GM21576 (cell line): Measurements from ENCODE around the gene ABHD8.
A peak's percentile ranks its signal among the peaks of the same experiment; 100 is the strongest.

ENCODE experiments used
- ATAC-seq: cut with Tn5 transposase; IDR thresholded peaks from one replicate; pipeline ENCODE4 v1.9.1; 2021; ENCODE audit warnings: mild to moderate bottlenecking, moderate library complexity; ENCODE audit not compliant: unreplicated experiment

Gene ABHD8, protein sequence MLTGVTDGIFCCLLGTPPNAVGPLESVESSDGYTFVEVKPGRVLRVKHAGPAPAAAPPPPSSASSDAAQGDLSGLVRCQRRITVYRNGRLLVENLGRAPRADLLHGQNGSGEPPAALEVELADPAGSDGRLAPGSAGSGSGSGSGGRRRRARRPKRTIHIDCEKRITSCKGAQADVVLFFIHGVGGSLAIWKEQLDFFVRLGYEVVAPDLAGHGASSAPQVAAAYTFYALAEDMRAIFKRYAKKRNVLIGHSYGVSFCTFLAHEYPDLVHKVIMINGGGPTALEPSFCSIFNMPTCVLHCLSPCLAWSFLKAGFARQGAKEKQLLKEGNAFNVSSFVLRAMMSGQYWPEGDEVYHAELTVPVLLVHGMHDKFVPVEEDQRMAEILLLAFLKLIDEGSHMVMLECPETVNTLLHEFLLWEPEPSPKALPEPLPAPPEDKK

DNA sequence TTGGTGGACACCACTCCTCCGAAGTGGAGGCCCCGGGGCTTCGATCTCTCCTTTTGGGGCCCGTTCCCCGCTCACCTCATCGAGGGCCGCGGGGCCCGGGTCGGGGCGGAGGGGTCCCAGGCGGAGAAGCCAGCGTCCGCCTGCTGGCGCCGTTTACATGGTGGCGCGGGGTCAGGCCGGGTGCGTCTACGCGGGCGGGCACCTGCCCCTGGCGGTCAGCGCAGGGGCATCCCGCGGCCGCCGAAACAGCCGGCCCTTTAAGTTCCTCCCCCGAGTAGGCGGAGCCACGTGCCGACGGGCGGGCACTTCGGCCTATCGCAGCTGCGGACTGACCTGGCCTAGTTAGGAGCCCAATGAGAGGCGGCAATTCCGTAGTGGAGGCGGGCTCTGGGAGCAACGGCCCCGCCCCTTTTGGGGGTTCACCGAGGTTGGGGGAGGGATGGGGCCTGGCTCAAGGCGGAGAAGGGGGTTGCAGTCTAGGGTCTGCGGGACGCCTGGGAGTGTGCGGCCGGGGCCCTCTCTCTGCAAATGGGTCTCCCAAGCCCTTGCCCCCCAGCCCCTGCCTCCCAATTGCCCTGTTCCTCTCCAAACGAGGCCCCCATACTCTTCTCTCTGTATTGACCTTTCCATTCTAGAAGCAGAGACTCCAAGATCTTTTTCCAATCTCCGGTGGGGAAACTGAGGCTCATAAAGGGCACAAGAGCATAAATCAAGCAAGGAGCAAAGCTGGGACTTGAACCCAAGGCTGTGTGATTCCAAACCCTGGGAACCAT is at the start of gene ABHD8:
TSS of gene ABHD8 (minus strand) at position 259 of the 773 bp plus-strand sequence. CDS start 1,809 bp downstream, outside the sequence.
- peak; percentile 48 for ATAC-seq

DNA sequence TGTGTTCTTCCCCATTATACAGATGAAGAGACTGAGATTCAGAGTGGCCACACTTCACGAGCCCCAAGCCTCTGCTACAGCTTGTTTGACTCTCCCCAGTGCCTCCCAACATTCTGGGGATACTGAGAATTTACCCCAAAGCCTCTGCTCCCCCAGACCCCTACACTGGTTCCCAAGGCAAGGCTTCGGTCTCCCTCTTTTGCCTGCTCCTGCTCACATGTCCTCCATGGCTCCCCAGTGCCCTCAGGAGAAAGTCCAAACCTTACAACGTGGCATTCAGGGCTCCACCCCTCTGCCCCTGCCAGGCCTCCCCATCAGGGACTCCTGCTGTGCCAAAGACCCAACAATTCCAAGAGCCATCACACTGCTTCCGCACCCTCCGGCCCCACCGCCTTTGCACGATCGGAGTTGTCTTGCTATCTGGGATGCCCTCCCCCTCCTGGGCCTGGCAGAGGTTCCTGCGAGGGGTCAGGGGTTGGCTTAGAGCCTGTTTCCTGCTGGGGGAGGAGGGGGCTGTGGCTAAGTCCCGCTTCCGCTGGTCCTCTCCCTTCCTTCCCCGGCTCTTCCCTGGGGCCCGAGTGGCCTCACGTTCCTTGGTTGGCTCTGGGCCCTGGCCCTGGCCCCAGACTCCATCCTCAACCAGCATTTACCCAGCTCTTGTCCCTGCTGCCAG is 49.5 kb upstream of the ABHD8 start:
- no peak for ATAC-seq

DNA sequence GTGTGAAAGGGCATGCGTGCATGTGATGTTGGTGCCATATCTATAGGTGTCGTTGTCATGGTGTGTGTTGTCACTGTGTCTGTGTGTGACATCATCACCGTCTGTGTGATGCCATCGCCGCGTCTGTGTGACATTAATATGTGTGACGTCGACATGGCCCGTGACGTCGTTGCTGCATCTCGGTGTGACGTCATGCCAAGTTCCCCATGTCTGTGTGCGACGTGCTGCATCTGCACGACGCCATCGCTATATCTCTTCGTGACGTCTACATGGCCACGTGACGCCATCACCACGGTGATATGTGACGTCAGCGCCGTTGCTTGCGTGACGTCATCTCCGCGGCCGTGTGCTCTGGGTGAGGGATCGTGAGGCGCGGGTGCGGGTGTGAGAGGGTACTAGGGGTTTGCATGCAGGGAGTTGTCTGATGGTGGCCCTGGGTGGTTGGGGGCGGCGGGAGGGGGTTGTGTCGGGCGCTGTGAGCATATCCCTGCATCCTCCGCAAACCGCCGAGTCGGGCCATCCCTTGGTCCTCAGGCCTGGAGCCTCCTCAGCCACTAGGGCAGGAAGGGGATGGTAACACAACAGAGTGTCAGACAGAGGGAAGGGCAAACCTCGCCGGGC is 48.7 kb upstream of the ABHD8 start:
- ATAC-seq: no peak

DNA sequence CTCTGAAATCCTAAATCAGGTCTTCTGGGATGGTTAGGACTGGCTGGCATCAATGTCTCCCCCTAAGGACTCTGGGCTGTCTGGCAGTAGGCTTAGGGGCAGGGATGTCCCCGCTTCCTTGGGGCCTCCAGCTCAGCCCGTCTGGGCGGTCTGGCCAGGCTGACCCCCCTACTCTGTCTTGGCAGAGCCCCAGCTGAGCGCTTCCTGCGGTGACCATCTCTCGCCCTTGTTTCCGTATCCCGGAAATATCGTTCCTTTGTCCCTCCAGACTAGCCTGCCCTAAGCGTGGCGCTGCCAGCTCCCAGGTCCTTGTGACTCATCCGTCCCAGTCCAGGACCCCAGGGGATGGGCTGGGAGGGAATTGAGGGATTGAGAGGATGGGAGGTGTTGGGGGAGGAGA is 45.5 kb upstream of the ABHD8 start:
- ATAC-seq: no peak

DNA sequence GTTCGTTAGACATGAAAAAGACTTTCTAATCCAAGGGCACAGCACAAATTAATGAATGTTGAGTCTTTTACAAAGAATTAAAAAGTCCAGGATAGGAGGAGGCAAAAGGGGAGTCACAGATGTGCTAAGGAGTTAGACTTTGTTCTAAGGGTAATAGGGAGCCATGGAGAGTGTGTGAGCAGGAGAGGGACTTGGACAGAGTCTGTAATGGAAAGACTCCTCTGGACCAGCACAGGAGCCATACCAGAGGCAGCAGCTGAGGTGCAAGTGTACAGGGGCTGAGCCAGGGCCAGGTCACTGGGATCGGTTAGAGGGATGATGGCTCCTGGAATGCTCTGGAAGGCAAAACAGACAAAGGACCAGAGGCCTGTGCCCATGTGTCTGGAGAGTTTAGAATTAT is 44.7 kb upstream of the ABHD8 start:
- ATAC-seq: no peak

DNA sequence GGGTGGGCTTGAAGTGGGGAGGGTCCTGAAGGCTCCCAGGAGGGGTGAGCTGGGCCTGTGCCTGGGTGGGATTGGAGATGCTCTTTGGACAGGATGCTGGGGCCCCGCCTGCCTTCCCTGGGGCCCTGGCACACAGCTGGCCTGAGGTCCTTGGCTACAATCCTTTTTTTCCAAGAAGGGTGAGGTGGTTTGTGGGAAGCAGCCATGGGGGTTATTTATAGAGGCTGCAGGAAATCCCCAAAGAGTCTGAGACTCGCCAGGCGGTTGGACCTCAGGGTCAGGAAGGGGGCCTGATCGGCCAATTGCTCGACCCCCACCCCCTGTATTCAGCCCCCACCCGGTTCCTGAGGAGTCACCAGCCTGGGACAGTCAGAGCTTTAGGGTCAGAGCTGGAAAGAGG is 44.1 kb upstream of the ABHD8 start:
- ATAC-seq: no peak

DNA sequence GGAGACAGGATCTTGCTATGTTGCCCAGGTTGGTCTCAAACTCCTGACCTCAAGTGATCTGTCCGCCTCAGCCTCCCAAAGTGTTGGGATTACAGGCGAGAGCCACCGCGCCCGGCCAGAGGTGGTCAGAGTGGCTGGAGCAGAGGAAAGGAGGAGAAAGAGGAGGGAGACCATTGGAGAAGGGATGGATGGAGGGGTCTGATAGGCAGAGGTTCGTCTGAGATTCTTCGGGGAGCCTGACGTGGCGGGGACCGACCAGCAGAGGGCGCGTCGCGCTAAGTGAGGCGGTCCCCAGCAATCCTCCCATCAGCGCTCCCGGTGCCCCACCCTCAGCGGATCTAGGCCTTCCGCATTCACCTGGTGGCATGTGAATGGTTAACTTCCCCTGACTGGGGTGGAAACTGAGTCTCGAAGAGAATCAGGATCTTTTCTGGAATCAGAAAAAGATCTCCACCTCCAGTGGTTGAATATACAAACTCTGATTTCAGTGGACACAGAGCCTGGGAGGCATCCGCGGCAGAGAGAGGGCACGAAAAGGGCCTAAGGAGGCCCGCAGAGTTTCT is 43.0 kb upstream of the ABHD8 start:
- no peak for ATAC-seq

DNA sequence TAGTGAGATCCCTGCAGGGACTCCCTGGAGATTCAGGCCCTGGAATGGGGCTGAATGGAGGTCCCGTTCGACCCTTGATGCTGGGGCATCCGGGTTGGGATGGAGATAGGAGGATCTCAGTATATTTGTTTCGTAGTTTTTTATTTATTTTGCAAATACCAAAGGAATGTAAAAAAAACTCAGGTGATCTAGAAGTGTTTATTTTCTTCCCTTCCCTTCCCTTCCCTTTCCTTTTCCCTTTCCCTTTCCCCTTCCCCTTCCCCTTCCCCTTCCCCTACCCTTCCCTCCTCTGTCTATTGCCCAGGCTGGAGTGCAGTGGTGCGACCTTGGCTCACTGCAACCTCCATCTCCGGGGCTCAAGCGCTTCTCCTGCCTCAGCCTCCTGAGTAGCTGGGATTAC is 38.6 kb upstream of the ABHD8 start:
- ATAC-seq: no peak

DNA sequence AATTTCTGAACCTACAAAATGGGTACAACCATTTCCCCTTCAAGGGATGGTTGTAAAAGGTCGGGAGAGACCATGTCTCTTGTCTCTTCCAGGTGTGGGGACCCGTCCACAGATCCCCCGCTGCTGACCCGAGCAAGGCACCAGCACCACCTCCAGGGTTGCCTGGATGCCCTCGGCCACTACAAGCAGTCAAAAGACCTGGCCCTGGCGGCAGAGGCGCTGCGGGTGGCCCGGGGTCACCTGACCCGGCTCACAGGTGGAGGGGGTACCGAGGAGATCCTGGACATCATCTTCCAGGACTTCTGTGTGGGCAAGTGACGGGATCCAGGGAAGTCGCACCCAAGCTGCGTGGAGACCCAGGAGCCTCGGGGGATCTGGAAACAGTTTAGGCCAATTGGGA is 38.2 kb upstream of the ABHD8 start:
- ATAC-seq: no peak

DNA sequence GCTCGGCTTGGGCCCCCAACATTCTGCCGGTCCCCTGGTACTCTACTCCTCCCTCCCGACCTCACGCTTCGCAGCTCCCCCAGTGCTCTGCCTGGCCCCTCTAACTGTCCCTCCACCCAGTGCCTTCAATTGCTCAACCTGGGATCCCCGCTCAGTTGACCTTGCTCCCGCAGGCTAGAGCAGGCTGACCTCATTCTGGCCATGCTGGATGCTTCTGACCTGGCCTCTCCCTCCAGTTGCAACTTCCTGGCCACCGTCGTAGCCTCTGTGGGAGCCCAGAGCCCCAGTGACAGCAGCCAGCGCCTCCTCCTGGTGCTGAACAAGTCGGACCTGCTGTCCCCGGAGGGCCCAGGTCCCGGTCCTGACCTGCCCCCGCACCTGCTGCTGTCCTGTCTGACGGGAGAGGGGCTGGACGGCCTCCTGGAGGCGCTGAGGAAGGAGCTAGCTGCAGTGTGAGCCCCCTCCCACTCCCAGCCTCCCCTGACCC is 37.7 kb upstream of the ABHD8 start:
- ATAC-seq: no peak

DNA sequence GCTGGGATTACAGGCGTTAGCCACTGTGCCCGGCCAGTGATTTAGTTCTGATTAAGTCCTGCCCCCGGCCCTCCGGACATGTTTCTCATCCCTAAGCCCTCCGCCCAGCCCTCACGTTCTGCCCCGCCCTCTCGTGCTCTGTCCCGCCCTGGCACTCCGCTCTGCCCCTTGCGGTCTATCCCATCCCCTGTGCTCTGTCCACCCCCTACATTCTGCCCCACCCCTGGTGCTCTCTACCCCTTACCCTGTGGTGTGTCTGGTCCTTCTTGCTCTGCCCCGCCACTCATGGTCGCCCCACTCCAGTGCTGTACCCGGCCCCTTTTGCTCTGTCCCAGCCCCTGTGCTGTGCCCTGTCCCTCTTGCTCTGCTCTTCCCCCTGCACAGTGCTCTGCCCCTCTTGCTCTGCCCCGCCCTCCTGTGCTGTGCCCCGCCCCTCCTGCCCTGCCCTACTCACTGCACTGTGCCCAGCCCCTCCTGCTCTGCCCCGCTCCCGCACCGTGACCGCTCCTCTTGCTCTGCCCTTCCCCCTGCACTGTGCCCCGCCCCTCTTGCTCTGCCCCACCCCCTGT is 37.2 kb upstream of the ABHD8 start:
- no peak for ATAC-seq

DNA sequence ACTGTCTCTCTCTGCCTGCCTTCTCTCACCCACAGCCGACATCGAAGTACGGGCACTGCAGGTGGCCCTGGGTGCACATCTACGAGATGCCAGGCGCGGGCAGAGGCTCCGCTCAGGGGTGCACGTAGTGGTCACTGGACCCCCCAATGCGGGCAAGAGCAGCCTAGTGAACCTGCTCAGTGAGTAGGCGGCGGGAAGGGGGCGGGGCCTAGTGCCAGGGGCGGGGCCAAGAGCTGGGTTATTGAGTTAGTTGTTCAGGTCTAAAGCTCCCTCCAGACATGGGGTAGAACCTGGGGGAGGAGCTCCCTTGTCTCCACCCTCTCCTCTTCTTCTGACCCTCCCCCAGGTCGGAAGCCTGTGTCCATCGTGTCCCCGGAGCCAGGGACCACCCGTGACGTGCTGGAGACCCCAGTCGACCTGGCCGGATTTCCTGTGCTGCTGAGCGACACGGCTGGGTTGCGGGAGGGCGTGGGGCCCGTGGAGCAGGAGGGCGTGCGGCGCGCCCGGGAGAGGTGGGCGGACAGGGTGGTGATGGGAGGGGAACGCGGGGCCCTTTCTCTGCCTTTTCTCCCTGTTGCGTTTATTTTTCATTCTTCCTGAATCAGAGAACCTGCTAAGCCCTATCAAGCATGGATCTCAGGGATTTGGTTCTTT is 36.0 kb upstream of the ABHD8 start:
- ATAC-seq: no peak

DNA sequence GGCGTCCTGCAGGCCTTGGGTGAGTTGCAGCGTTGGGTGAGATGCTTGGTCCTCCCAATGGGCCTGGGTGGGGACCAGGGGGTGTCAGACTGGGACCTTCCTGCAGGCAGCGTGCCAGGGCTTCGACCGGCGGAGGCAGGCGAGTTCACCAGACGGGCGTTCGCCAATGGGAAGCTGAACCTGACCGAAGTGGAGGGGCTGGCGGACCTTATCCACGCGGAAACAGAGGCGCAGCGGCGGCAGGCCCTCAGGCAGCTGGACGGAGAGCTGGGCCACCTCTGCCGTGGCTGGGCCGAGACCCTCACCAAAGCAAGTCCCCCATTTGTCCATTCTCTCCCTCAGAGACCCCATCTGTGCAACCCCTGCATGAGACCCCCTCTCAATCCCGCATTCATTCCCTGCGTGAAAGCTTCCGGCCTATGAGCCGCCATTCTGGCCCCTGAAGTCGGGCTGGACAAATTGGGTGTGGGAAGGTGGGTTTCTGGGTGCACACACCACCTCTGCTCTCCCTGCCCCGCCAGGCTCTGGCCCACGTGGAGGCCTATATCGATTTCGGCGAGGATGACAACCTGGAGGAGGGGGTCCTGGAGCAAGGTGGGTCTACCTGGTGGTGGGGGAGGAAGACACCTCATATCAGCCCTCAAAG is 35.3 kb upstream of the ABHD8 start:
- no peak for ATAC-seq

DNA sequence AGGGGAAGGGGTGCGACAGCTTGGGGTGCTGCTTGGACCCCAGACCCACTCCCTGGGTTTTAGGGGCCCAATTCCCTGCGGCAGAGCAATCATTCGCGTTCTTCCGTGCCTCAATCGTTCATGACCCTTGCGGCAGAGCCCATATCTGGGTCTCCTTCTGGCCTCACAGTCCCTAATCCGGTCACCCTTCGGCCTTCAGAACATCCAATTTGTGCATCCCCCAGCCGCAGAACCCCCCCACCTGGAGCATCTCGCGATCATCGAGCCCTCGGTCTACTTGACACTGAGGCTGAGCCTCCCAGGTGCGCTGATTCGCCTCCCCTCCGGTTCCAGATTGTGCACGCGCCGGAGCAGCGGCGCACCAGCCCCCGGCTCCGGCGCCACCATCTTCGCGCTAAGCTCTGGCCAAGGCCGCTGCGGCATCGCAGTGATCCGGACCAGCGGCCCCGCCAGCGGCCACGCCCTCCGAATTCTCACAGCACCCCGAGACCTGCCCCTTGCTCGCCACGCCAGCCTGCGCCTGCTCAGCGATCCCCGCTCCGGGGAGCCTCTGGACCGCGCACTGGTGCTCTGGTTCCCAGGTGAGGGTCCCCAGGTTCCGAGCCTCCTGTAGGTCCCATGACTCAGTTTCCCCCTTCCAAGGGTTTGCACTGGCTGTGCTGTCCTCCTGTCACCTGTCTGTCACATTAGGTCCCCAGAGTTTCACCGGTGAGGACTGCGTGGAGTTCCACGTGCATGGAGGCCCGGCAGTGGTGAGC is 34.6 kb upstream of the ABHD8 start:
- no peak for ATAC-seq

DNA sequence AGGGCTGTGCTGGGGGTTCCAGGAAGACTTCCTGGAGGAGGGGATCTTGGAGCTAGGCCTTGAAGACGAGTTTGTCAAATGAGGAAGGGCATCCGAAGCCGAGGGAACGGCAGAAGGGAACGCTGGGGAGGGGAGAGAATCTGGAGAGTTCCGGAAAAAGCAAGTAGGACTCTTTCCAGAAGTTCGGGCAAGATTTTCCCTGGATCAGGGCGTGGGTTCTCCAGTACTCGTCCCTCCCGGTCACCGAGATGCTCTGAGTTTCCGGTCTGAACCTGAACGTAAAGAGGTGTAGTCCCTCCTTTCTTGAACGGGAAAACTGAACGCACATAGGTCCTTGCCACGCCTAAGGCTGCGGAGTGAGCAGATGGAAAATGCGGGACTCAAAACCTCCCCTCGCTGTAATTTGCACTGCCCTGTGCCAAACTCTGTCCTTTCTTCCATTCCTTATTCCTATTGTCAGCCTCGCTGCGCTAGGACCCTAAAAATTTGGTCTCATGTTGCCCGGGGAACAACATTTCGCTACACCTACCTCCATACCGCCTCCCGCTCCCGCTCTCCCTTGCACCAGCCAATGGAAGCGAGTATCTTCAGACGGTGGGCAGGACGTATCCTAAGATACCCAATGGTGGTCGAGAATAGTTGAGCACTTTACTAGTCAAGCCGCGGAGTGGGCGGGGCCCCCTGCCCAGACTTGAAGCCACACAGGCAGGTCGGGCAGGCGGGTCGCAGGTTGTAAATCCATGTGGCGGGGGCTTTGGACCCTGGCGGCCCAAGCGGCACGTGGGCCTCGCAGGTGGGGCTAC is 33.8 kb upstream of the ABHD8 start, which contains the start of gene GTPBP3:
TSS of gene GTPBP3 (plus strand) at position 682 of the 803 bp plus-strand sequence. CDS start at position 741, 59 bp downstream.
- ATAC-seq: peak; percentile 74

DNA sequence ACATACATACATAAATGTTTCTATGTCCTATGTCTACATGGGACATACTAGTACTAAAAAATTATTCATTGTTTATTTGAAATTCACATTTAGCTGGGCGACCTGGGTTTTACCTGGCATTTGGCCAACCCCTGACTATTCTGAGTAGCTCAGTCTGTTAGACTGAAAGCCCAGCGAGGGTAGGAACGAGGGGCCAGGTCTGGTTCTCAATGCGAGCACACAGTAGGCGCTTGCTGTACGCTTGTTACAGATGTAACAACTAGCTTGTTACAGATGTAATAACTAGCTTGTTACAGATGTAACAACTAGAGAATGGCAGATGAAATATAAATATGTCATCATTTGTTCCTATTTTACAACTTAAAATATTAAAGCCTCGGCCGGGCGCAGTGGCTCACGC is 32.4 kb upstream of the ABHD8 start:
- no peak for ATAC-seq
